Gastrocnemius medialis (tissue), 4 donors: ENCODE measurements around the gene NT5DC3. TPM values are rescaled to one million over a fixed set of nuclear protein-coding genes. Genes with fewer than 3 reads are reported as not detected.
A peak's percentile ranks its signal among the peaks of the same experiment; 100 is the strongest.

Source experiments
- ATAC-seq, 2 donors: fragments of 150-250 bp; one replicate each; pipeline ENCODE4 v1.9.1; 2016
- DNase-seq, 2 donors: peaks; one replicate each; pipeline ENCODE4 v3.0.0-alpha.2; 2019
- H3K27ac ChIP-seq, 4 donors: fragments of 200-600 bp; sonication (generic); 1 replicate in 1 of 4; 2 replicates in 3 of 4; pipeline ENCODE4 v1.5.1; 2016 to 2018; ENCODE audit warnings: mild to moderate bottlenecking in 2 of 4, moderate library complexity in 1 of 4
- H3K27me3 ChIP-seq, 3 donors: fragments of 200-600 bp; sonication (generic) in 2 of 3; 1 replicate in 1 of 3; 2 replicates in 2 of 3; pipeline versions ENCODE4 v1.5.1 to v1.6.0; 2016 to 2019; ENCODE audit warnings: mild to moderate bottlenecking in 1 of 3, moderate library complexity in 1 of 3
- H3K36me3 ChIP-seq, 2 donors: fragments of 200-600 bp; sonication (generic) in 1 of 2; one replicate each; pipeline ENCODE4 v1.5.1; 2017 to 2018
- H3K4me1 ChIP-seq, 2 donors: fragments of 200-600 bp; sonication (generic) in 1 of 2; one replicate each; pipeline ENCODE4 v1.5.1; 2016 to 2017; ENCODE audit warnings: mild to moderate bottlenecking in 2 of 2
- H3K4me3 ChIP-seq, 4 donors: fragments of 200-600 bp; sonication (generic) in 3 of 4; 1 replicate in 1 of 4; 2 replicates in 3 of 4; pipeline ENCODE4 v1.5.1; 2016 to 2019; ENCODE audit warnings: mild to moderate bottlenecking in 2 of 4
- H3K9me3 ChIP-seq, 3 donors: fragments of 200-600 bp; sonication (generic) in 2 of 3; 1 replicate in 1 of 3; 2 replicates in 2 of 3; pipeline ENCODE4 v1.5.1; 2016 to 2019
- CTCF ChIP-seq, 5 experiments: fragments of 450-650 bp in 3 of 5; fragments of 200-600 bp in 2 of 5; sonication (generic) in 2 of 5; IDR thresholded peaks in 4 of 5; conservative IDR thresholded peaks in 1 of 5; 1 replicate in 4 of 5; 2 replicates in 1 of 5; pipeline ENCODE4 v1.5.1; 2016 to 2019; ENCODE audit warnings: antibody characterized with exemption in 5 of 5, mild to moderate bottlenecking in 3 of 5, moderate library complexity in 3 of 5
- POLR2A ChIP-seq, 2 donors: fragments of 450-650 bp; IDR thresholded peaks; one replicate each; pipeline ENCODE4 v1.6.1; 2017; ENCODE audit warnings: antibody characterized with exemption in 2 of 2, mild to moderate bottlenecking in 2 of 2, moderate library complexity in 2 of 2
- in situ Hi-C, 4 donors: fragments of 200-750 bp; cut with MboI; loops; one replicate each; pipeline versions ENCODE4 v1.15.0 to v1.8.0; 2017; ENCODE audit warnings: low sequenced_read_pairs in 4 of 4
- intact Hi-C: fragments of 100-400 bp; cut with DNase I; formaldehyde crosslinking; loops from one replicate; pipeline ENCODE4 v1.15.1; 2023; ENCODE audit warnings: low total_unique reads
- total RNA-seq, 4 donors: library from RNA; depleted of rRNA; stranded (reverse); fragments of >200 nt; gene quantifications; one replicate each; pipeline versions ENCODE4 v1.1.0 to v1.2.3, GENCODE V29; 2016

The NT5DC3 gene
- total RNA-seq, 4 donors from 2014 or later = 8.8 to 18.7 (median 13.9) TPM

GRCh38 chr12:103841690-103842584 is 903 bp upstream of the NT5DC3 start:
- Histone ChIP-seq H3K4me3 (peak overlapping the region; percentile 63 to 90 (median 79)), H3K27ac (peak overlapping the region; percentile 80 to 90 (median 82)), H3K36me3 (no peaks in the 10 kb centered on the region), H3K4me1 (peaks cover 14 to 20% of the 10 kb centered on the region in 2 donors), H3K9me3 (no peaks in the 10 kb centered on the region), H3K27me3 (no peaks in the 10 kb centered on the region)
- in situ Hi-C loops = no loop called here
- TF ChIP-seq POLR2A (IDR thresholded peaks at IDR 0.05) = no peak
- no peak for TF ChIP-seq CTCF (IDR thresholded peaks at IDR 0.05 in 4 of 5, conservative IDR thresholded peaks at IDR 0.05 in 1 of 5)
- peak; percentile 17 to 43 for DNase-seq
- intact Hi-C loops = loop anchor here (2.0 kb wide), 2 partner anchors 43 to 59 kb away; no protein-coding TSS in a partner anchor
- peak; percentile 25 to 44 for ATAC-seq

GRCh38 chr12:103840462-103840875 is 565 bp downstream of the NT5DC3 start:
- H3K27ac ChIP-seq = peak overlapping the region; percentile 15 to 90 (median 82)
- H3K9me3 ChIP-seq = no peaks in the 10 kb centered on the region
- no peaks in the 10 kb centered on the region for H3K27me3 ChIP-seq
- intact Hi-C loops (loop anchor here (2.0 kb wide), 2 partner anchors 42 to 58 kb away; no protein-coding TSS in a partner anchor), in situ Hi-C loops (no loop called here)
- H3K4me1 ChIP-seq = peaks cover 14 to 20% of the 10 kb centered on the region in 2 donors
- peak; percentile 21 to 58 for ATAC-seq
- no peaks in the 10 kb centered on the region for H3K36me3 ChIP-seq
- TF ChIP-seq CTCF (IDR thresholded peaks at IDR 0.05 in 4 of 5, conservative IDR thresholded peaks at IDR 0.05 in 1 of 5) = no peak
- no peak for TF ChIP-seq POLR2A (IDR thresholded peaks at IDR 0.05)
- H3K4me3 ChIP-seq = peak overlapping the region; percentile 63 to 90 (median 79)
- peak; percentile 18 to 37 for DNase-seq

GRCh38 chr12:103839609-103840461 is 1.2 kb downstream of the NT5DC3 start:
- Histone ChIP-seq H3K9me3 (no peaks in the 10 kb centered on the region), H3K36me3 (no peaks in the 10 kb centered on the region), H3K4me3 (peak overlapping the region; percentile 63 to 90 (median 79)), H3K27ac (peak overlapping the region in 1 of 4 donors; percentile 83), H3K27me3 (no peaks in the 10 kb centered on the region), H3K4me1 (peaks cover 14 to 20% of the 10 kb centered on the region in 2 donors)
- no peak for ATAC-seq
- in situ Hi-C loops = no loop called here
- intact Hi-C loops = loop anchor here (2.0 kb wide), 2 partner anchors 41 to 57 kb away; no protein-coding TSS in a partner anchor
- TF ChIP-seq POLR2A (IDR thresholded peaks at IDR 0.05) = no peak
- TF ChIP-seq CTCF (IDR thresholded peaks at IDR 0.05 in 4 of 5, conservative IDR thresholded peaks at IDR 0.05 in 1 of 5) = no peak
- no peak for DNase-seq

- no peaks in the 10 kb centered on the region for H3K36me3 ChIP-seq
- H3K4me1 ChIP-seq = peaks cover 14 to 20% of the 10 kb centered on the region in 2 donors
- H3K9me3 ChIP-seq = no peaks in the 10 kb centered on the region
- intact Hi-C loops (no loop called here), in situ Hi-C loops (no loop called here)
- no peak overlapping the region for H3K4me3 ChIP-seq
- no peaks in the 10 kb centered on the region for H3K27me3 ChIP-seq
- no peak for ATAC-seq
- TF ChIP-seq CTCF (IDR thresholded peaks at IDR 0.05 in 4 of 5, conservative IDR thresholded peaks at IDR 0.05 in 1 of 5) (no peak), POLR2A (IDR thresholded peaks at IDR 0.05) (no peak)
- no peak overlapping the region for H3K27ac ChIP-seq
- DNase-seq = no peak
Measured at GRCh38 chr12:103839103-103839502, 1.9 kb downstream of the NT5DC3 start.
